ENCODE results near the gene GPHN. TPM values are rescaled to one million over a fixed set of nuclear protein-coding genes. Genes with fewer than 3 reads are reported as not detected.
A peak's percentile ranks its signal among the peaks of the same experiment; 100 is the strongest.
"Not testable (repeated sequence)": the region's sequence is repeated elsewhere in the genome, so short reads cannot be mapped to it uniquely, and the experiment has no call there.

The GPHN gene
- total and polyA plus RNA-seq, 2 donors (not counting 3 experiments of a cell fraction or from before 2014, with no cell fraction given), result 5.1 to 23.2 TPM

DNA sequence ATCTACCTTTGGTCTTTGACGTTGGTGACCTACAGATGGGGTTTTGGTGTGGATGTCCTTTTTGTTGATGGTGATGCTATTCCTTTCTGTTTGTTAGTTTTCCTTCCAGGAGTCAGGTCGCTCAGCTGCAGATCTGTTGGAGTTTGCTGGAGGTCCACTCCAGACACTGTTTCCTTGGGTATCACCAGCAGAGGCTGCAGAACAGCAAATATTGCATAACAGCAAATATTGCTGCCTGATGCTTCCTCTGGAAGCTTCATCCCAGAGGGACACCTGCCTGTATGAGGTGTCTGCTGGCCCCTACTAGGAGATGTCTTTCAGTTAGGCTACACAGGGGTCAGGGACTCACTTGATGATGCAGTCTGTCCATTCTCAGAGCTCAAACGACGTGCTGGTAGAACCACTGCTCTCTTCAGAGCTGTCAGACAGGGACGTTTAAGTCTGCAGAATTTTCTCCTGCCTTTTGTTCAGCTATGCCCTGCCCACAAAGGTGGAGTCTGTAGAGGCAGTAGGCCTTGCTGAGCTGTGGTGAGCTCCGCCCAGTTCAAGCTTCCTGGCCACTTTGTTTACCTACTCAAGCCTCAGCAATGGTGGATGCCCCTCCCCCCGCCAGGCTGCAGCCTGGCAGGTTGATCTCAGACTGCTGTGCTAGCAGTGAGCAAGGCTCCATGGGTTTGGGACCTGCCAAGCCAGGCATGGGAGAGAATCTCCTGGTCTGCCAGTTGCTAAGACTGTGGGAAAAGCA, 559.3 kb downstream of the GPHN start:
- H3K27me3 ChIP-seq (ENCODE audit: control insufficient read depth in 2 of 2, insufficient read depth in 2 of 2, low read length in 2 of 2); DNase-seq (ENCODE audit: low read depth, low spot score); dilution Hi-C loops (cut with MboI; ENCODE audit: extremely low pct_ligation_motif_present, low sequenced_read_pairs); H3K9ac ChIP-seq (replicated peaks; ENCODE audit: extremely low read depth, insufficient read depth, low read length); H2AFZ ChIP-seq (ENCODE audit: low read depth, low read length); CTCF ChIA-PET; H3K4me3 ChIP-seq (replicated peaks in 1 of 3; ENCODE audit: insufficient read depth in 1 of 3, low read depth in 1 of 3, low read length in 3 of 3); H4K20me1 ChIP-seq (replicated peaks; ENCODE audit: control insufficient read depth, extremely low read depth, insufficient read depth, low read length); FAIRE-seq; POLR2A ChIA-PET; H3K9me3 ChIP-seq (replicated peaks; ENCODE audit: control insufficient read depth, insufficient read depth, low read length); H3K27ac ChIP-seq (ENCODE audit: insufficient read depth, low read depth, low read length); H3K4me1 ChIP-seq (ENCODE audit: control insufficient read depth, extremely low read depth, insufficient read depth, low read length); H3K9me1 ChIP-seq (replicated peaks; ENCODE audit: control insufficient read depth, extremely low read depth, insufficient read depth, low read length); BruUV-seq (replicated peaks); H3K36me3 ChIP-seq (ENCODE audit: control insufficient read depth in 2 of 2, extremely low read depth in 1 of 2, insufficient read depth in 2 of 2, low read length in 2 of 2); H3K4me2 ChIP-seq (ENCODE audit: insufficient read depth, low read length); intact Hi-C loops (cut with micrococcal nuclease); H3K79me2 ChIP-seq (ENCODE audit: control insufficient read depth, insufficient read depth, low read length): not testable (repeated sequence)

DNA sequence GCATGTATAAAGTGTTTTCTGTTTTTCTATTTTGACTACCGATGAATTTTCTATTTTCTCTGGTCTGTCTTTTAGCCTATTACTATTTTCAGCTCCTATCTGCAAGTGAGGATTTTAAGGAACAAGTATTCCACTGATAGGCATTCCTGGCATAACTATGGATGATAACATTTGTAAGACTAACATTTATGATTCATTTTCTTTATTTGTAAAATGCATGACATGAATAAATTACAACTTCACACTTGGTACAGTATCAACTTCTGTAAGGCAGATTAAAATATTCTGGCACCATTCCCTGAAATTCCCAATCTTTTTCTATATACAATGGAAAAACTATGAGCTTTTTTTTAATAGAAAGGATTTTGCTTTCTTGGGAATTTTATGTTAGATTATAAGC, 560.3 kb downstream of the GPHN start:
- Histone ChIP-seq H4K20me1 (replicated peaks; ENCODE audit: control insufficient read depth, extremely low read depth, insufficient read depth, low read length) (no peaks in the 10 kb centered on the region), H3K27ac (ENCODE audit: insufficient read depth, low read depth, low read length) (no peak overlapping the region), H3K9ac (replicated peaks; ENCODE audit: extremely low read depth, insufficient read depth, low read length) (no peak overlapping the region), H3K4me2 (ENCODE audit: insufficient read depth, low read length) (no peak overlapping the region), H3K36me3 (ENCODE audit: control insufficient read depth in 2 of 2, extremely low read depth in 1 of 2, insufficient read depth in 2 of 2, low read length in 2 of 2) (no peaks in the 10 kb centered on the region), H3K4me3 (replicated peaks in 1 of 3; ENCODE audit: insufficient read depth in 1 of 3, low read depth in 1 of 3, low read length in 3 of 3) (no peak overlapping the region), H3K79me2 (ENCODE audit: control insufficient read depth, insufficient read depth, low read length) (no peaks in the 10 kb centered on the region), H3K4me1 (ENCODE audit: control insufficient read depth, extremely low read depth, insufficient read depth, low read length) (no peaks in the 10 kb centered on the region), H3K9me1 (replicated peaks; ENCODE audit: control insufficient read depth, extremely low read depth, insufficient read depth, low read length) (no peaks in the 10 kb centered on the region), H3K27me3 (ENCODE audit: control insufficient read depth in 2 of 2, insufficient read depth in 2 of 2, low read length in 2 of 2) (no peaks in the 10 kb centered on the region), H2AFZ (ENCODE audit: low read depth, low read length) (no peak overlapping the region), H3K9me3 (replicated peaks; ENCODE audit: control insufficient read depth, insufficient read depth, low read length) (no peaks in the 10 kb centered on the region)
- ChIA-PET POLR2A (no interaction called here), CTCF (interaction anchor here (1.0 to 3.3 kb wide), 3 partner anchors 9 to 23 kb away, joined by 3 to 8 read pairs (median 5); no protein-coding TSS in a partner anchor)
- FAIRE-seq (no peak), DNase-seq (ENCODE audit: low read depth, low spot score) (peak; percentile 8)
- intact Hi-C loops (cut with micrococcal nuclease) (no loop called here), dilution Hi-C loops (cut with MboI; ENCODE audit: extremely low pct_ligation_motif_present, low sequenced_read_pairs) (no loop called here)
- no TSS peak for BruUV-seq (replicated peaks)
- TF ChIP-seq JUN (IDR thresholded peaks at IDR 0.05; ENCODE audit: borderline replicate concordance, insufficient read depth, insufficient read length, low read depth) (no peak), EZH2 (IDR thresholded peaks at IDR 0.05; ENCODE audit: borderline replicate concordance, low read depth, low read length, severe bottlenecking) (no peak), MYC (IDR thresholded peaks at IDR 0.05; ENCODE audit: low read depth, low read length) (no peak), POLR2A (IDR thresholded peaks at IDR 0.05; ENCODE audit: low read depth, low read length) (no peak), FOS (IDR thresholded peaks at IDR 0.05; ENCODE audit: borderline replicate concordance, insufficient read depth, low read length) (no peak), POLR2AphosphoS5 (IDR thresholded peaks at IDR 0.05; ENCODE audit: insufficient read depth, low read depth, low read length) (no peak), GATA2 (IDR thresholded peaks at IDR 0.05; ENCODE audit: insufficient read depth, insufficient read length, low read depth, low read length) (no peak)
- TF ChIP-seq, protein P1, sequence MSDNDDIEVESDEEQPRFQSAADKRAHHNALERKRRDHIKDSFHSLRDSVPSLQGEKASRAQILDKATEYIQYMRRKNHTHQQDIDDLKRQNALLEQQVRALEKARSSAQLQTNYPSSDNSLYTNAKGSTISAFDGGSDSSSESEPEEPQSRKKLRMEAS (IDR thresholded peaks at IDR 0.05; ENCODE audit: insufficient read depth, insufficient read length), result no peak
- TF ChIP-seq, protein P2, sequence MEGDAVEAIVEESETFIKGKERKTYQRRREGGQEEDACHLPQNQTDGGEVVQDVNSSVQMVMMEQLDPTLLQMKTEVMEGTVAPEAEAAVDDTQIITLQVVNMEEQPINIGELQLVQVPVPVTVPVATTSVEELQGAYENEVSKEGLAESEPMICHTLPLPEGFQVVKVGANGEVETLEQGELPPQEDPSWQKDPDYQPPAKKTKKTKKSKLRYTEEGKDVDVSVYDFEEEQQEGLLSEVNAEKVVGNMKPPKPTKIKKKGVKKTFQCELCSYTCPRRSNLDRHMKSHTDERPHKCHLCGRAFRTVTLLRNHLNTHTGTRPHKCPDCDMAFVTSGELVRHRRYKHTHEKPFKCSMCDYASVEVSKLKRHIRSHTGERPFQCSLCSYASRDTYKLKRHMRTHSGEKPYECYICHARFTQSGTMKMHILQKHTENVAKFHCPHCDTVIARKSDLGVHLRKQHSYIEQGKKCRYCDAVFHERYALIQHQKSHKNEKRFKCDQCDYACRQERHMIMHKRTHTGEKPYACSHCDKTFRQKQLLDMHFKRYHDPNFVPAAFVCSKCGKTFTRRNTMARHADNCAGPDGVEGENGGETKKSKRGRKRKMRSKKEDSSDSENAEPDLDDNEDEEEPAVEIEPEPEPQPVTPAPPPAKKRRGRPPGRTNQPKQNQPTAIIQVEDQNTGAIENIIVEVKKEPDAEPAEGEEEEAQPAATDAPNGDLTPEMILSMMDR (IDR thresholded peaks at IDR 0.05; ENCODE audit: extremely low read depth in 1 of 2, insufficient read depth in 1 of 2, low read depth in 1 of 2, low read length in 2 of 2), result no peak
